ENCODE measurements around the gene CHRNA9. TPM values are rescaled to one million over a fixed set of nuclear protein-coding genes. Genes with fewer than 3 reads are reported as not detected.

The CHRNA9 gene
- total RNA-seq, 2 donors from 2014 or later: not detected

DNA sequence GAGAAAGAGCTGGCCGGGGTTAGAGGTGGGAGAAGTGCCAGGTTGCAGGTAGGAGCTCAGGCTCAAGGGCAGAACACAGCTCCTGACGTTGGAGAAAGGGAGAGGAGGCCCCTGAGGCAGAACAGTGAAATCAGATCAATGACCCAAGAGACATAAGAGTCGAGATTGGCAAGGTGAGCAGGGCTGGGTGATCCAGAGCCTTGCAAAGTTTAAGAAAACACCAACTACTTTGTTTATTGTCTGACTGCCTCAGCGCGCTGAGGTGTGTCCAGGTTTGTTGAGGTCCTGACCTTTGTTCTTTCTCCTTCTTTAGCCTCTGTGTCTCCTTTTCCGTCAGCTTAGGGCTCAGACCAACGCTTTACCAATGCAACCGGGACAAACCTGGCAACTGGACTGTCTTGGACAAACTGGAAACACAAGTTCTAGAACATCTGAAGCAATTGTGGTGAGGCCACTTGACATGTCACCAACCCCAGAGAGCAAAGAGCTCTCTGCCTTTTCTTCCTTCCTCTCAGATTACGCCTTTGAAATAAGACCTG lies 28.3 kb downstream of the CHRNA9 start:
- DNase-seq (no peak), ATAC-seq (no peak)
- no peaks in the 10 kb centered on the region for H3K9me3 ChIP-seq (ENCODE audit: control insufficient read depth, low read length, poor library complexity, severe bottlenecking)
- H3K4me3 Mint-ChIP-seq: no peak overlapping the region
- H3K27ac Mint-ChIP-seq: peak overlapping the region; percentile 53
- H3K4me1 Mint-ChIP-seq: peaks cover 5% of the 10 kb centered on the region
- H3K36me3 Mint-ChIP-seq (ENCODE audit: low read depth): peaks cover 2% of the 10 kb centered on the region
- peaks cover 16% of the 10 kb centered on the region for H3K27me3 Mint-ChIP-seq

DNA sequence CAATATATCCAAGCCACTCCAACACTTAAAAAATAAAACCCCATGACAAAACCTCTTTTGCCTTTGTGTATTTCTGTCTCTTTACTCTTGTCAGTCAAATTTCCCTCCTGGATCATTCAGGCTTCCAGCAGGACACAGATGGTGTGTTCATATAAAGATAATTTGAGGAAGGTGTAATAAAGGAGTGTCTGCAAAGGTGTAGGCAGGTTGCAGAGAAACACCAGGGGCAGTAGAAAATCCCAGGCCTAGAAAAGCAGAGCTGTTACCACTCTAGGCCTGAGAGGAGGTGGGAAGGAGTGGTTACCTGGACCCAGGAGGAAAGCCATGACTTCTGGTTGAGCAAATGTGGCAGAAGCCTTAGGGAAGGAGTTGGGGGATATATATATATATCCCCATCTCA lies 28.8 kb downstream of the CHRNA9 start:
- H3K36me3 Mint-ChIP-seq (ENCODE audit: low read depth): peaks cover 2% of the 10 kb centered on the region
- no peak for ATAC-seq
- H3K9me3 ChIP-seq (ENCODE audit: control insufficient read depth, low read length, poor library complexity, severe bottlenecking): no peaks in the 10 kb centered on the region
- H3K27ac Mint-ChIP-seq: no peak overlapping the region
- peaks cover 5% of the 10 kb centered on the region for H3K4me1 Mint-ChIP-seq
- no peak overlapping the region for H3K4me3 Mint-ChIP-seq
- H3K27me3 Mint-ChIP-seq: peaks cover 16% of the 10 kb centered on the region
- no peak for DNase-seq

DNA sequence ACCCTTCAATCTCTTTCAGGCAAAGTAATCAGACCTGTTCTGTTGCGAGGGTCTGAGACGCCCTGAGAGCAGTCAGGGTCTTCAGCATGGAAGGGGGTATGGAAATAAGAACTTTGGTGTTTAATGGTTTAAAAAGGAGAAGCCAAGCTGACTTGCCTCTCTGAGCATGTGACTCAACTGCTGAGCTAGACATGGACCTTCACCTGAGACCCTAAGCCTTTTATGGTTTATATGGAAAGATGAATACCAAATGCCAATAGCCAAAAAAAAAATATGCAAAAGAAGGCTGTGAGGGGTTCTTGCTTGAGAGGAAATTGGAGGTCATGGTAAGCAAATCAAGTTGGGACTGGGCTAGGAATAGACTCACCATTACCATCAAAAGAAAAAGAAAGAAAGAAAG lies 30.6 kb downstream of the CHRNA9 start:
- Mint-ChIP-seq H3K4me1 (peaks cover 8% of the 10 kb centered on the region), H3K36me3 (ENCODE audit: low read depth) (peaks cover 2% of the 10 kb centered on the region), H3K4me3 (no peak overlapping the region), H3K27ac (no peak overlapping the region), H3K27me3 (peaks cover 16% of the 10 kb centered on the region)
- DNase-seq: no peak
- H3K9me3 ChIP-seq (ENCODE audit: control insufficient read depth, low read length, poor library complexity, severe bottlenecking): no peaks in the 10 kb centered on the region
- ATAC-seq: no peak

DNA sequence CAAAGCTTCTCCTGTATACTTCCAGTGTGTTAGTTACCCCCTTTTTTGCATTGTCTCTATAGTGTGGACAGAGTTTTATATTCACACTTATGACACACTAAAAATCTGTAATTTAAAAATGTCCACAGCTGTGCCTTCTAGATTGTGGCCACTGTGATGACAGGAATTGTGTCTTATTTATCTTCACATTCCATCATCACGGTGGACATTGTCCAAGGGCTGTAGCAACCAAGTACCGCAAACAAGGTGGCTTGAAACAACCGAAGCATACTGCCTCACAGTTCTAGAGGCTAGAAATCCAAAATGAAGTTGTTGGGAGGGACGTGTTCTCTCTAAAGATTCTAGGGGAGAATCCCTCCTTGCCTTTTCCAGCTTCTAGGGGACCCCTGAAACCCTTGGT lies 32.3 kb downstream of the CHRNA9 start:
- DNase-seq: no peak

DNA sequence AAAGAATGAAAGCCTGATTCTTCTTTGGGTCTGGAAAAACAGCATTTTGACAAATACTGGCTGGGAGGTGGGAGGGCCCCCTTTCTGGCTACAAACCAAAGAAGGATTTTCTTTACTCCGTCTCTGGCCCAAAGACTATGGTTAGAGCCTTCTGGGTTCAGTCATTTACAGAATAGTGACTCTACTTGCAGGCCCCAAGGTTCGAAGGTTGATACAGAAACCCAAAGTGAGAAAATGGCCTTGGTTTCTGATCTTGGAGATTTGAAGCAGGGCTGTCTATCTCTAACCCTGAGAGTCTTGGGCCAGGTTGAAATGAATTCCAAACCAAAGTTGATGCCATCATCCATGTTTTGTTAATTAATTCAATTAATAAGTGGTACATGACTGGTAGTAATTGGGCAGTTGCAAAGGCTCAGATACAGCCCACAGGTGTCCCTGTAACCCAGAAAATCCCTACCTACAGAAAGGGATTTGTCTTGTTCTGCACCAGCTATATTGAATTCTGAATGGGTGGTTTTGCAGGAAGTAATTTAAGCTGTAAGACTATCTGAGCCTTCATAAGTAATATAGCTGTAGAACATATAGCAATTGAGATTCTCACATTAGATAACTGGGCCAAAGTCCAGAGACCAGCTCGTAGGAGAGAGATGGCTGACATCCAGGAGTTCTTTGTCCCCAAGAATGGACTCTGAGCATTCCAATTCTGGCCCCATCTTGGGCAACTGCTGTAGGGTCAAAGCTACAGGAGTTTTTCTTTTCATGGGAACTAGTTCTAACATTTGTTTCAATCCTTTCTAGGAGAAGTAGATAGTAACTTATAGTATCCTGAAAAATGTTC lies 34.5 kb downstream of the CHRNA9 start:
- no peaks in the 10 kb centered on the region for H3K9me3 ChIP-seq (ENCODE audit: control insufficient read depth, low read length, poor library complexity, severe bottlenecking)
- H3K4me3 Mint-ChIP-seq: no peak overlapping the region
- H3K36me3 Mint-ChIP-seq (ENCODE audit: low read depth): peaks cover 2% of the 10 kb centered on the region
- H3K4me1 Mint-ChIP-seq: peaks cover 5% of the 10 kb centered on the region
- no peak overlapping the region for H3K27ac Mint-ChIP-seq
- ATAC-seq (no peak), DNase-seq (no peak)
- peaks cover 9% of the 10 kb centered on the region for H3K27me3 Mint-ChIP-seq

More for the DNA sequence above, 32.3 kb downstream of the CHRNA9 start:
- no peak overlapping the region for H3K27ac Mint-ChIP-seq
- peaks cover 16% of the 10 kb centered on the region for H3K27me3 Mint-ChIP-seq
- no peak for ATAC-seq
- no peak overlapping the region for H3K4me3 Mint-ChIP-seq
- H3K9me3 ChIP-seq (ENCODE audit: control insufficient read depth, low read length, poor library complexity, severe bottlenecking): no peaks in the 10 kb centered on the region
- peaks cover 2% of the 10 kb centered on the region for H3K36me3 Mint-ChIP-seq (ENCODE audit: low read depth)
- H3K4me1 Mint-ChIP-seq: peaks cover 8% of the 10 kb centered on the region

DNA sequence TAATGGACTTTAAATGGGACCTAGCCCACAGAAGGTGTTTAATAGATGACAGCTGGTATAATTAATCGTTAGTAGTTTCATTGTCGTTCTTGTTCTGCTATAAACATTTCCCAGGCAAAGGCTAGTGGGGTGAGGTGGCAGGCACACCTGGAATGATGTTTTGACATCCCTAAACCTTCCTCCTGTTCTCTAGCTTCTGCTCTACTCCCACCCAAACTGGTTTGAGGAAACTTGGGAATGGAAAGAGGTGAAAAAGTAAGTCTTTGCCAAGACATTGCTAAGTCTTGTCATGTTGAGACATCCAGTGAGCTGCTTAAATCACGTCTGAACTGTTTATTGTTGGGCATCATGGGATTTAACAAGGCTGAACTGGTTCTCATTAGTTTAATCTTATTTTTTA lies 37.5 kb downstream of the CHRNA9 start:
- no peak for ATAC-seq
- Mint-ChIP-seq H3K4me1 (peaks cover 2% of the 10 kb centered on the region), H3K36me3 (ENCODE audit: low read depth) (no peaks in the 10 kb centered on the region), H3K27me3 (no peaks in the 10 kb centered on the region), H3K27ac (no peak overlapping the region), H3K4me3 (no peak overlapping the region)
- H3K9me3 ChIP-seq (ENCODE audit: control insufficient read depth, low read length, poor library complexity, severe bottlenecking): no peaks in the 10 kb centered on the region
- no peak for DNase-seq

DNA sequence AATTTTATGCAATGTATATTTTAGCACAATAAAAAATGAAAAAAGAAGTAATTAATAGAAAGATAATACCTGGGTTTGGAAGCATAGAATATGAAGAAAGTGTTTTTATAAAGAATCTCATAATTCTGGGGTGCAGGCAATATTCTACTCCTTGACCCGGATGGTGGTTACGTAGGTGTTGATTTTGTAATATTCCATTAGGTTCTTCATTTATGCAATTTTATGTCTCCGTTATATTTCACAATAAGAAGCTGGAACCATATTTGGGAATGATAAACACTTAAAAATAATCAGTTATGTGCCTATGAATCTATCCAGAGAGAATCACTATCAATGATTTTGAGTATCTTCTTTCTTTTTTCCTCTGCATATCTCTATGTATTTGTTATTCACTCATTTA lies 38.5 kb downstream of the CHRNA9 start:
- H3K4me3 Mint-ChIP-seq: no peak overlapping the region
- no peaks in the 10 kb centered on the region for H3K36me3 Mint-ChIP-seq (ENCODE audit: low read depth)
- H3K4me1 Mint-ChIP-seq: peaks cover 2% of the 10 kb centered on the region
- H3K27ac Mint-ChIP-seq: no peak overlapping the region
- no peak for DNase-seq
- H3K9me3 ChIP-seq (ENCODE audit: control insufficient read depth, low read length, poor library complexity, severe bottlenecking): no peaks in the 10 kb centered on the region
- no peaks in the 10 kb centered on the region for H3K27me3 Mint-ChIP-seq
- no peak for ATAC-seq

DNA sequence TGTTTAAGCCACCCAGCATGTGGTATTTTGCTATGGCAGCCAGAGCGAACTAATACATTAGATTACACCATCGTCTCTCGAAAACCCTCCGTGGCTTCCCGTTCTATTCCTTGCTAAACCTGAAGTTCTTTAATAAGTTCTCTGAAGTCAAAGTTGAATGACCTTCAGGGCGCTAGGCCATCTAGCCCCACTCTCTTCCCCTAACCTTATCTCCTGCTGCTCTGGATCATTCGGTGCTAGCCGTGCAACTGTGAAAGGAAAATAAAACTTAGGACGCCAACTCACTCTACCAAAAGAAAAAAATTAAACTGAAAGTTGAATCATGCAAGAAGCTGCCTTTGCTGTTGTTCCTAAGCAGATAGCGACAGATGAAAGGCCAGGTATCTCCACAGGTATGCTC lies 40.0 kb downstream of the CHRNA9 start:
- no peaks in the 10 kb centered on the region for H3K9me3 ChIP-seq (ENCODE audit: control insufficient read depth, low read length, poor library complexity, severe bottlenecking)
- Mint-ChIP-seq H3K27me3 (no peaks in the 10 kb centered on the region), H3K36me3 (ENCODE audit: low read depth) (peaks cover 2% of the 10 kb centered on the region), H3K4me1 (peaks cover 1% of the 10 kb centered on the region), H3K4me3 (no peak overlapping the region), H3K27ac (no peak overlapping the region)
- DNase-seq (no peak), ATAC-seq (no peak)

DNA sequence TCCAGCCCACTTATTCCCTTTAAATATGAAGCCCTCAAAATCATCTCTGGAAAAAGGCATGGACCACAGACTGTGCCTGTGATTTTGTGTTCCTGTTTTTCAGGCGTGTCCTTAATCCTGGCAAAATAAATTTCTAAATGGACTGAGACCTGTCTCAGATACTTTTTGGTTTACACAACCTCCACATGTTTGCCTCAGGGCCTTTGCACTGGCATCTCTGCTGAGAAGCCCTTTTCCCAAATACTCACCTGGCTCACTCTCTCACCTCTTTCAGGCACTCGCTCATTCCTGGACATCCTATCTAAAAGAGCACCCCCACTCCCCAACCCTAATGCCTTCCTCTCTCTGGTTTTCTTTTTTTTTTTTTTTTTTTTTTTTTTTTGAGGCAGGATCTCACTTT lies 40.5 kb downstream of the CHRNA9 start:
- peaks cover 2% of the 10 kb centered on the region for H3K36me3 Mint-ChIP-seq (ENCODE audit: low read depth)
- H3K9me3 ChIP-seq (ENCODE audit: control insufficient read depth, low read length, poor library complexity, severe bottlenecking): no peaks in the 10 kb centered on the region
- no peak overlapping the region for H3K27ac Mint-ChIP-seq
- no peaks in the 10 kb centered on the region for H3K27me3 Mint-ChIP-seq
- H3K4me1 Mint-ChIP-seq: no peaks in the 10 kb centered on the region
- ATAC-seq: no peak
- no peak for DNase-seq
- no peak overlapping the region for H3K4me3 Mint-ChIP-seq

DNA sequence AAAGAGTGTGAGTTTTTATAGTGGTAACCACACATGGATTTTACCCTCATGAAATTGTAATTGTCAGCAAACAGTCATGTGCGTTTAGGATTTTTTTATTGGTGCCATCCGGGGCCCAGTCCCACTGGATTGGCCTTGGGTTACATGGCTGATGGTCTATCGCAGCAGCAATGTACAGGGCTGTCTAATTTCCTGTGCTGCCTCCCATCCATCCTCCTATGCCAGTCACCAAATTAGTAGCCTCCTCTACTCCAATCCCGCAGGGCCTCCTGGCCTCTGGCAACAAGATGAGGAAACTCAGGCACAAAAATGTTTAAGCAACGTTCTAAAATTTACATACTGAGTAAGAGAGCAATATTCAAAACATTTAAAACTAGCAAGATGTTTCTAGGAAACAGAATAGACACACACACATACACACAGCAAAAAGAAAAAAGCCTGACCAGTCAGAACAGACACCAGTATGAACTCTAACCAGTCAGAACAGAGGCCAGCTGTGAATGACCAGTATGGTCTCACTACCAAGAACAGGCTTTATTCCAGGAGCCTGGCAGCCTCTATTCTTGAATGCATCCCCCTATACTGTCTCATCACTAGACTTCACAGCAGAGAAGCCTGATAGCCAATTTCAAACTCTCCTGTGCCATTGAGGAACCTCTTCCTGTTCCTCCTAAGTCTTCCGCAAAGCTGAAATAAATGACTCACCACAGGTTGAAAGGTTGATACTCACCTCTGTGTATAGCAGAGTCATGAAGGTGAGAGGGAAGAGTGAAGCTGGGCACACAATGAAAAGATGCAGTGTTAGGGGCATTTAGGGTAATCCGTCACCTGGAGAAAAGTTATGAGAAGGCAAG lies 42.6 kb downstream of the CHRNA9 start:
- Mint-ChIP-seq H3K4me1 (no peaks in the 10 kb centered on the region), H3K4me3 (no peak overlapping the region), H3K27me3 (no peaks in the 10 kb centered on the region), H3K36me3 (ENCODE audit: low read depth) (peaks cover 2% of the 10 kb centered on the region), H3K27ac (no peak overlapping the region)
- H3K9me3 ChIP-seq (ENCODE audit: control insufficient read depth, low read length, poor library complexity, severe bottlenecking): no peaks in the 10 kb centered on the region
- ATAC-seq (no peak), DNase-seq (no peak)

DNA sequence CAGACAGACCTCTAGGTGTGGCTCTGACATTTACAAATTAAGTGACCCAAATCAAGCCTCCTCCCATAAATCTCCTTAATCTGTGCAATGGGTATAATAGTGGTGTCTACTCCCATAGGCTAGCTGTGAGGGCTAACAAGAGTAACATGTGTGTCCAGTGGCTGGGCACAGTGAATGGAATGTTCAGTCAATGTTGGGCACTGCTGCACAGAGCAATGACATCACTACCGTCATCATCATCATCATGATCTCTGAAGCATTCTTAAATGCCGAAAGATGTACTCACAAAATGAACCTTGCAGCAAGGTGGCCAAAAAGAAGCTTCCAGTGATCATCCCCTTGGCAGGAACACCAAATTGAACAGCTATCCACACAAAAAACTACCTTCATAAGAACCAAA lies 43.5 kb downstream of the CHRNA9 start:
- DNase-seq (no peak), ATAC-seq (no peak)
- Mint-ChIP-seq H3K4me3 (no peak overlapping the region), H3K36me3 (ENCODE audit: low read depth) (peaks cover 2% of the 10 kb centered on the region), H3K4me1 (peaks cover 4% of the 10 kb centered on the region), H3K27ac (no peak overlapping the region), H3K27me3 (no peaks in the 10 kb centered on the region)
- no peaks in the 10 kb centered on the region for H3K9me3 ChIP-seq (ENCODE audit: control insufficient read depth, low read length, poor library complexity, severe bottlenecking)

DNA sequence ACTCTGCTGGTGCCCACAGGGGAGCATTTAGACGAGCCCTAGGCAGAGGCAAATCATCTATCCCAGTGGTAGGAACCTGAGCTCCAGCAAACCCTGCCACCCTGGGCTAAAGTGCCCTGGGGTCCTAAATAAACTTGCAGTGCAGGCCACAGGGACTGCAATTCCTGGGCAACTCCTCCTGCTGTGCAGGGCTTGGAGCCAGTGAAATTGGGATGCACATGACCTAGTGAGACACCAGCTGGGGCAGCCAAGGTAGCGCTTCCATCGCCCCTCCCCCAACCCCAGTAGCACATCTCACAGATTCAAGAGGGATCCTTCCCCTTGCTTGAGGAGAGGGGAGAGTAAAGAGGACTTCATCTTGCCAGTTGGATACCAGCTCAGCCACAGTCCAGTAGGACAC lies 44.1 kb downstream of the CHRNA9 start:
- H3K9me3 ChIP-seq (ENCODE audit: control insufficient read depth, low read length, poor library complexity, severe bottlenecking): no peaks in the 10 kb centered on the region
- ATAC-seq (no peak), DNase-seq (no peak)
- H3K4me1 Mint-ChIP-seq: peaks cover 4% of the 10 kb centered on the region
- H3K4me3 Mint-ChIP-seq: no peak overlapping the region
- peaks cover 2% of the 10 kb centered on the region for H3K36me3 Mint-ChIP-seq (ENCODE audit: low read depth)
- H3K27me3 Mint-ChIP-seq: no peaks in the 10 kb centered on the region
- no peak overlapping the region for H3K27ac Mint-ChIP-seq

DNA sequence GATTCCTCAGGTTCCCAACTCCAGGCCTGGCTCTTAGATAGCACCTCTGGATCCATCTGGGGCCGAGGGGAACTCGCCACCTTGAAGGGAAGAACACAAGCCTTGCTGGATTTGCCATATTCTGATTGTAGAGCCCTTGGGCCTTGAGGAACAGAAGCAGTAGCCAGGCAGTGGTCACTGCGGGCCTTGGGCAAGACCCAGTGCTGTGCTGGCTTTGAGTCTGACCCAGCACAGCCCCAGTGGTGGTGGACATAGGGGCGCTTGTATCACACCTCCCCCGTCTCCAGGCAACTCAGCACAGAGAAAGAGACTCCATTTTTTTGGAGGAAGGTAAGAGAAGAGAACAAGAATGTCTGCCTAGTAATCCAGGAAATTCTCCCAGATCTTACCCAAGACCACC lies 45.5 kb downstream of the CHRNA9 start:
- DNase-seq: no peak
- no peak overlapping the region for H3K4me3 Mint-ChIP-seq
- H3K9me3 ChIP-seq (ENCODE audit: control insufficient read depth, low read length, poor library complexity, severe bottlenecking): no peaks in the 10 kb centered on the region
- peaks cover 2% of the 10 kb centered on the region for H3K36me3 Mint-ChIP-seq (ENCODE audit: low read depth)
- H3K27ac Mint-ChIP-seq: no peak overlapping the region
- no peaks in the 10 kb centered on the region for H3K27me3 Mint-ChIP-seq
- H3K4me1 Mint-ChIP-seq: peaks cover 4% of the 10 kb centered on the region
- no peak for ATAC-seq

All from T-helper 17 cell (primary cell).